Stimulated activated CD4-positive, alpha-beta T cell treated with anti-CD3 and anti-CD28 coated beads, Interleukin-2, amount 100 ng/mL, for 48 hours (primary cell): ENCODE data around the gene RSPH3.
"Not testable (repeated sequence)": the region's sequence is repeated elsewhere in the genome, so short reads cannot be mapped to it uniquely, and the experiment has no call there.

Source experiments
- DNase-seq, 2 donors: peaks; one replicate each; pipeline ENCODE4 v3.0.0-alpha.2; 2020

RSPH3 gene

DNA sequence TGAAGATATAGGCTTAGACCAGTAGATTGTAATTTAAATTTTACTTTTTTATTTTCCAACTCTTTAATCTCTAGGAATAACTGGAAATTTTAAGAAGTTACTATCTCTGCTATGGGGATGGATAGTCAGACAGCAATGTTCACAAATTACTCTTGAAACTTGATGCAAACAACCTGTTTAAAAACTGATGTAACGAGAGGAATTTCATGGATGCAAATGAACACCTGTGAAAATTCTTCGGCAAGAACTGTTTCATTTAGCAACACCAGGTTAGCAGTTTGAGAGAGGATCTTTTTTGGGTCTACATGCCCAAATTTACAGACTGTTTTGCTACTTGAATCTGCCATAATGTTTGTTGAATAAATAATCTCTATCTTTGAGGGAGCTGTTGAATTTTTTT lies 20.0 kb upstream of the RSPH3 start:
- no peak for DNase-seq

DNA sequence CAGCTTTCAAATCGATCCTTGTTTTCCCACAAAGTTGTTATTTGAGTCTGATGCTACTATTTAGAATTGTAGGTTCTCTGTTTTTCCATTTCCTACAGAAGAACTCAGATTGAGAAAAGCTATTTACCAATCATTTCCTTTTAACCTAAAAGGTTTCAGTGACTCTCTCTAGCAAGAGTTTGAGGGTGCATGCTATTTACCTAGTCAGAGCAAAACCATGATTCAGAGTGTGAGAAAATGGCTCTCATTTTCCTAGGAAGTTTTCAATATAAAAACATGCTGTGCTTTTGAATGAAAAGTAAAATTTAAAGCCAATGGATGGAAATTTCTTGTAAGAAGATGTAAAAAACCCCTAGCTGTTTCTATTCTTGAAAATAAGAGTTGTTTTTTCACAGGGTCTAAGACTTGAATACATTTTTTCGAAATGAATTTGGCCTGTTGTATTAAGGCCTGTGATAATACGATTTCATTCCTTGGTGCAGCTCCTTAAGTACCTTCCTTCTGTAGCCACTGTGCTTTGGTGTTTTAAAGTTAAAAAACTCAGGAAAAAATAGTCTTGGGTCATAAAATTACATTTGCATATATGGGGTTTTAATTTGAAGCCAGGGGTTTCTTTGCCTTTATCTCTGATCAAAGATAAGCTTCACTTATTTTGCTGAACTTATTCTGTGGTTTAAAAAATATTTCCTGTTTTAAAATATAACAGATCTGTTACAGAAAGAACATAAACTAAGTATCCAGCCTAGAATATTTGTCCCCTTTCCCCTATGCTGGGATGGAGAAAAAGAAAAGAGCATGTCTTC lies 18.0 kb upstream of the RSPH3 start:
- no peak for DNase-seq

DNA sequence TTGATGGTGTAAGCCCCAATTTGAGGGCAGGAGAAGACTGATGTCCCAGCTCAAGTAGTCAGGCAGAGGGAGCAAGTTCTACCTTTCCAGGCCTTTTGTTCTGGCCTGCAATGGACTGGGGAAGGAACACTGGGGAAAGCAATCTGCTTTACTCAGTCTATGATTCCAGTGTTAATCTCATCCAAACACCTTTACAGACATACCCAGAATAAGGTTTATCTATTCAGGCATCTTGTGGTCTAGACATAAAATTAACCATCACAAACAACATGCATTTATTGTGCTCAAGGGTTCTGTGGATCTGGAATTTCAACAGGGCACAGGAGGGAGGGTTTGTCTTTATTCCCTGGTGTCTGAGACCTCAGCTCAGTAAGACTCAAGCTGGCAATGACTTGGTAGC lies 14.4 kb upstream of the RSPH3 start:
- no peak for DNase-seq

DNA sequence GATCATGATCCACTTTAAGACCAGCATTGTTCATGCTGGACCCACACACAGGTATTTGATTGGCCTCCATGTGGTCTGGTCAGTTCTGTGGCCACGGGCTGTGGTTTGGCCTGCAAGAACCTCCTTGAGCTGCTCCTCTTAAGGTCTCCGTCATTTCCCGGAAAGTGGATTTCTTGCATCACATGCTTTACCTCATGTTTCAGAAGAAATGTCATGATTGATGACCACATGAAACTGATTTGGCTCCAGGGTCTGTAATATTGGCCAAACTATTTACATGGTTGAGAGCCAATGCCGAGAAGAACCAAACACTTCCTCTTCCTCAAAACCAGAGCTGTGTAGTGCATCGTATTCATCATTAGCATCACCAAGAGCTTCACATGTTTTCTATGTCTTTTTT lies 13.2 kb upstream of the RSPH3 start:
- no peak for DNase-seq

- DNase-seq = no peak
Observed at GRCh38 chr6:159012201-159012600, 12.2 kb upstream of the RSPH3 start.

DNA sequence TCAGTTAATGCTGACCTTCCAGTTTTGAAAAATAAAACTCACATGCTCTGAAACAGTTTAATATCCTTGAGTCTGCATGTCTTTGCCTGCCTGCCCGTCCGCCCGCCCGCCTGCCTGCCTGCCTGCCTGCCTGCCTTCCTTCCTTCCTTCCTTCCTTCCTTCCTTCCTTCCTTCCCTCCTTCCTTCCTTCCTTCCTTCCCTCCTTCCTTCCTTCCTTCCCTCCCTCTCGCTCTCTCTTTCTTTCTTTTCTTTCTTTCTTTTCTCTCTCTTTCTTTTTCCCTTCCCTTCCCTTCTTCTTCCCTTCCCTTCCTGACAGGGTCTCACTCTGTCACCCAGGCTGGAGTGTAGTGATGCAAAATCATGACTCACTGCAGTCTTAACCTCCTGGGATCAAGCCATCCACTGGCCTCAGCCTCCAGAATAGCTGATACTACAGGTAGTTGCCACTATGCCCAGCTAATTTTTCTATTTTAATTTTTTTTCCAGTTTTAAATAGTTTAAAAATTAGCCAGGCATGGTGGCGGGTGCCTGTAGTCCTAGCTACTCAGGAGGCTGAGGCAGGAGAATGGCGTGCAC lies 10.1 kb upstream of the RSPH3 start:
- not testable (repeated sequence) for DNase-seq

DNA sequence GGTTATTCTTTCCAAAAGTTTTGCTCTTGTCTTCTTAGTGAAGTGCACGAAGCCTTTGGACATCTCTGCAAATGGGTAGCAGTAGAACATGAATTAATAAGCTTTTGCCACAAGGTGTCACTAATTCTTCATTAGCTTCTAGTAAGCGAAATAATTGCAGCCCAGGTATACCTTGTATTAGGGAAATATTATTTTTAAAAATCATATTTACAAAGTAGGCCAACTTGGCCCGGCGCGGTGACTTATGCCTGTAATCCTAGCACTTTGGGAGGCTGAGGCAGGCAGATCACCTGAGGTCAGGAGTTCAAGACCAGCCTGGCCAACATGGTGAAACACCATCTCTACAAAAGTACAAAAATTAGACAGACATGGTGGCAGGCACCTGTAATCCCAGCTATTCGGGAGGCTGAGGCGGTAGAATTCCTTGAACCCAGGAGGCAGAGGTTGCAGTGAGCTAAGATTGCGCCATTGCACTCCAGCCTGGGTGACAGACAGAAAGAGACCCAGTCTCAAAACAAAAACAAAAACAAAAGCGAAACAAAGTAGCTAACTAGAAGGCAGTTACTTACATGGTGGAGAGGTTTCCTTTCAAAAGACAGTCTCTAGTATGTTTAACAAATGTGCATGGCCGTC lies 8.8 kb upstream of the RSPH3 start:
- no peak for DNase-seq

DNA sequence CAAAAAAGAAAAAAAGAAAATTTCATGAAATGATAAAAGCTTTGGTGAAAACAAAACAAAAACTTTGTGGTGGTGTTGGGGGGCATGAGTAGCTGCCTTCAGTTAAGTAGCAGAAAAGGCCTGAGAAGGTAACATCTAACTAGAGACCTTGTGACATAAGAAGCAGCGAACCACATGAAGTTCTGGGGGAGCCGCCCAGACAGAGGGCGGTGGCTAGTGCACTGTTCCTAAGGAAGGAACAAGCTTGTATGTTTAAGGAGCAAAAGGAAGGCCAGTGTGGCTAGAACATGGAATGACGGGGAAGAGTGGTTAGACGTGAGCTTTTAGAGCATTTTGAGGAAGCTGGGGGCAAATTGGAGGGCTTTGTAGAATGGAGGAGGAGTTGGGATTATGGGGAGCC lies 7.5 kb upstream of the RSPH3 start:
- DNase-seq = no peak

DNA sequence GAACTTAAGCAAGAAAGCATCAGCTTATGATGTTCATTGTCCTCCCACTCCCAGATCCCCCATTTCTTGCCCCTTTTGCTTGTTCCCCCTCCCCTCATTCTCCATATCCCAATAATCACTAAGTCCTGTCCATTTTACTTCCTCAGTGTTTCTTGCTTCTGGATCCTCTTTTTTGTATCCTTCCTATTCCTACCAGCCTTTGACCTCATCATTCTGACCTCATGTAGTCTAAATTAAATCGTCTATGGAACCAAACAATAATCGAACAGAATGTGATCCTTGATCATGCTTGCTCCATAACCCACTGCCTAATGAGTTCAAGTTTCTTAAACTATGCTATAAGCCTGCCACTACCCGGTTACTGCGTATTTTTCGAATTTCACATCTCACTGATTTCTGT lies 5.4 kb upstream of the RSPH3 start:
- DNase-seq = no peak

DNA sequence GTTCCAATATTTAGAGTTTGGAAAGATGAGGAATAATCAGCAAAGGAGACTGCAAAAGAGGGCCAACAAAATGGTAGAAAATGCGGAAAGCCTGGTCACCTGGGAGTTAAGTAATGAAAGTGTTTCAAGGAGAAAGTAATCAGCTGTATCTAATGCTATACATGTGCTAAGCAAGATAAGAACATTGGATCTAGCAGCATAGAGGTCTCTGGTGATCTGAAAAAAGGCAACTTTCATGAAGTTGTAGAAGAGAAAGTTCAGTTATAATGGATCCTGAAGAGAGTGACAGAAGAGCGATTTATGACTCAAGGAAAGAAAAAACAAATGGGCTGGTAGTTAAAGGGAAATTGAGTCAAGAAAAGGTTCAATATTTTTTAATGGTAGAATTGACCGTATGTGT lies 4.6 kb upstream of the RSPH3 start:
- no peak for DNase-seq

DNA sequence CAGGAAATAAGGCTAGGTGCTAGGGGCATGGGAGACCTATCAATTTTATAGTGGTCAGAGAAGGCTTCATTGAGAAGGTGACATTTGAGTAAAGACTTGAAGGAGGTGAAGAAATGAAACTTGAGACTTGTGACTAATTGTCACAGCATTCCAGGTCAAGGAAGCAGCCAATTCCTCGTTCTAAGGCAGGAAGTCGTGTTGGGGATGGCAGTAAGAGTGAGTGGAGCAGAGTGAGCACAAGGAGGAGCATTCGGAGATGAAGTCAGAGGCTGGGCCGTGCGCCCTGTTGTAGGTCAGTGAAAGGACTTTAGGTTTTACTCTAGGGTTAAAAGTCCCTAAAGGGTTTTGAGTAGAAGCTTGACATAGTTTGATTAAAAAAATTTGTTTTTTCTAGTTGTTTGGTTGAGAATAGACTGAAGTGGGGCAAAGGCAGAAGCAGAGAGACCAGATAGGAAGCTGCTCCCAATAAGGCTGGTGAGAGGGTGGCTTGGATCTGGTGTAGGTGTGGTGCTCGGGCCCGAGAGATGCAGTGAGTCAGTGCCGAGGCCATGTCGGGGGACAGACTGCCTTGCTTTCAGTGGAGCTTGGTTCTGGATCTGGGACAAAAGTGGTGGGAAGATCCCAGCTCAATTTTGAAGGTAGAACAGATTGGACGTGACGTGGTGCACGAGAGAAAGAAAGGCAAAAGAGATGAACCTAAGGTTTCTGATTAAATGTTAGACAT lies 2.6 kb upstream of the RSPH3 start:
- no peak for DNase-seq

- DNase-seq = no peak
Observed at GRCh38 chr6:158999154-158999665, 792 bp downstream of the RSPH3 start.

- DNase-seq = no peak
Observed at GRCh38 chr6:158996856-158997255, 3.1 kb downstream of the RSPH3 start.

- no peak for DNase-seq
Observed at GRCh38 chr6:158993639-158994038, 6.4 kb downstream of the RSPH3 start.

GRCh38 chr6:158991017-158991723 lies 8.8 kb downstream of the RSPH3 start:
- DNase-seq = no peak

GRCh38 chr6:158989711-158990110 lies 10.3 kb downstream of the RSPH3 start:
- not testable (repeated sequence) for DNase-seq

GRCh38 chr6:158988477-158988876 lies 11.5 kb downstream of the RSPH3 start:
- DNase-seq = no peak

DNA sequence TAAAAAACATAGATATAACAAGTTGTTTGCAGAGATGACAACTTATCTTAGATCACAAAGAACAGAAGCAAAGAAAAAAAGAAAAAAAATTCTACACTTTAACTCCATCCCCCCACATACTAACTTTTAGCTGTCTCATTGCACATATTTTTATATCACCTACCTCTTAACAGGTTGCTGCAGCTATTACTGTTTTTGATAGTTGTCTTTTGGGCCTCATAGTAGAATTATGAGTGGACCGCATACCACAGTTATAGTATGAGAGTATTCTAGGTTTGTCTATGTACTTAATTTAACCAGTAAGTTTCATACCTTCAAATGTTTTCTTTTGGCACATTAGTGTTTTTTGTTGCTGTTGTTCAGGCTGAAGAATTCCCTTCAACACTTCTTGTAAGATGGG lies 12.3 kb downstream of the RSPH3 start:
- no peak for DNase-seq

GRCh38 chr6:158978757-158979156 lies 21.2 kb downstream of the RSPH3 start:
- no peak for DNase-seq

GRCh38 chr6:158977382-158977781 lies 22.6 kb downstream of the RSPH3 start:
- DNase-seq = no peak

GRCh38 chr6:158972241-158973233 lies 27.5 kb downstream of the RSPH3 start:
- no peak for DNase-seq
